GM12873 (cell line): Measurements from ENCODE around the gene POLN.

Experiments
- TF ChIP-seq, protein P1 (sequence below): IDR thresholded peaks from 2 replicates; pipeline ENCODE4 v1.5.1; 2012; ENCODE audit warnings: low read depth, mild to moderate bottlenecking, moderate library complexity, low read length, control low read depth; ENCODE audit not compliant: insufficient read depth; ENCODE audit errors: missing control alignments

POLN gene

DNA sequence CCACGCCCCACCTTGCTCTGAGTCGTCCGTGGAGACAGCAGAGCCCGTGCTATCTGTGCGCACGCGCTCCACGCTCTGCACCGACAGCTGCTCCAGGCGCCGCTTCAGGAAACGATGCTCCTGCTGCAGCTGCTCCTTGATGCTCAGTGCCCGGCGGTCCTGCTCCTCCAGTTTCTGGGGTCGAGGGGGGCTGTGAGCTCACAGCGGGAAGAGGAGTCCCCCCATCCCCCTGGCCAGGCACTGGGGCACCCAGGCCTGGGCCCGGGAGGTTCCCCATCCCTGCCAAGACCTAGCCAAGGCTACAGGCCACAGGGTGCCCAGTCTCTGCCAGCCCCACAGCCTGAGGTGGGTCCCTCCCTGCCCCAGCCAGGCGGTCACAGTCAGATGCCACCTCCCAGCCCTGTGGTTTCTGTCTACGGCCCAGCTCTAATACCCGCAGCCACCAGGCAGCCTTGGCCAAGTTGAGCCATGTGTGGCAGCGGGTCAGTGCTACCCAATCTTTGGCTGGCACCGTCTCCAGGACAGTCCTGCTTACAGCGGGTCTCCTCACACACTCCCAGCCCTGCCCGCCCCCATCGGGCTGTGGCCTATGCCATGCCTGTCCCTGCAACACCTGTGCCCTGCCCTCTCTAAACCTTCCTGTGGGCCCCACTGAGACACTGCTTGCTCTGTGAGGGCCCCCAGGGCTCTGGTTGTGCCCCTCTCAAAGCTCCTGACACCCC, 9.3 kb upstream of the POLN start:
- TF ChIP-seq, protein P1, sequence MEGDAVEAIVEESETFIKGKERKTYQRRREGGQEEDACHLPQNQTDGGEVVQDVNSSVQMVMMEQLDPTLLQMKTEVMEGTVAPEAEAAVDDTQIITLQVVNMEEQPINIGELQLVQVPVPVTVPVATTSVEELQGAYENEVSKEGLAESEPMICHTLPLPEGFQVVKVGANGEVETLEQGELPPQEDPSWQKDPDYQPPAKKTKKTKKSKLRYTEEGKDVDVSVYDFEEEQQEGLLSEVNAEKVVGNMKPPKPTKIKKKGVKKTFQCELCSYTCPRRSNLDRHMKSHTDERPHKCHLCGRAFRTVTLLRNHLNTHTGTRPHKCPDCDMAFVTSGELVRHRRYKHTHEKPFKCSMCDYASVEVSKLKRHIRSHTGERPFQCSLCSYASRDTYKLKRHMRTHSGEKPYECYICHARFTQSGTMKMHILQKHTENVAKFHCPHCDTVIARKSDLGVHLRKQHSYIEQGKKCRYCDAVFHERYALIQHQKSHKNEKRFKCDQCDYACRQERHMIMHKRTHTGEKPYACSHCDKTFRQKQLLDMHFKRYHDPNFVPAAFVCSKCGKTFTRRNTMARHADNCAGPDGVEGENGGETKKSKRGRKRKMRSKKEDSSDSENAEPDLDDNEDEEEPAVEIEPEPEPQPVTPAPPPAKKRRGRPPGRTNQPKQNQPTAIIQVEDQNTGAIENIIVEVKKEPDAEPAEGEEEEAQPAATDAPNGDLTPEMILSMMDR = no peak

DNA sequence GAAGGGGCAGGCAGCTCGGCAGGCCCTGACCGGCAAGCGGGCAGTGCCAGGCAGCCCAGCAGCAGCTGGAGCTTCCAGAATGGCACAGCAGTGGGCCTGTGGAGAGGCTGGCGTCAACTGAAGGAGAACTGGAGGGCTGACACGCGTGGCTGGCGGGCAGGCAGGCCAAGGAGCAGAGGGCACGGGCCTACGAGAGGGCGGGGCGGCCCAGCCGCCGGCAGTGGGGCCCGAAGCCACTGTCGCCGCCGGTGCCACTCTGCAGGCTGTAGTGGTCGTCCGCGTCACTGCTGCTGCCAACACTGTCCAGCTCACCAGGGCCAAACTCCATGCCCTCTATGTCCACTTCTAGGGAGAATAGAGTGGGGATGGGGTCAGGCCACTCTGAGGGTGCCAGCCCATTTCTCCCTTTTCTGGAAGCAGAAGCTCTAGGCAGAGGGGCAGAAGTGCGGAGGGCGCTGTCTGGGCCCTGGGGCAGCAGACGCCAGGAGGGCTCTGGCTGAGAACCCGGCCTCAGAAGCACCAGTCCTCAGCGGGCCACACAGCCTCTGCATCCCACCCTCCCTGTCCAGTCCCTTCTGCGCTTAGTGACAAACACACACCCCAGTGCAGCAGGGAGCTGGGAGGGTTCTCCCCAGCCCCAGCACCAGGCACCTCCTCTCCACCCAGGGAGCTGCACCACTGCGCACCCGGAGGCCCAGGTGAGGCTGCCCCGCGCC, 8.6 kb upstream of the POLN start:
- TF ChIP-seq, protein P1 = no peak

DNA sequence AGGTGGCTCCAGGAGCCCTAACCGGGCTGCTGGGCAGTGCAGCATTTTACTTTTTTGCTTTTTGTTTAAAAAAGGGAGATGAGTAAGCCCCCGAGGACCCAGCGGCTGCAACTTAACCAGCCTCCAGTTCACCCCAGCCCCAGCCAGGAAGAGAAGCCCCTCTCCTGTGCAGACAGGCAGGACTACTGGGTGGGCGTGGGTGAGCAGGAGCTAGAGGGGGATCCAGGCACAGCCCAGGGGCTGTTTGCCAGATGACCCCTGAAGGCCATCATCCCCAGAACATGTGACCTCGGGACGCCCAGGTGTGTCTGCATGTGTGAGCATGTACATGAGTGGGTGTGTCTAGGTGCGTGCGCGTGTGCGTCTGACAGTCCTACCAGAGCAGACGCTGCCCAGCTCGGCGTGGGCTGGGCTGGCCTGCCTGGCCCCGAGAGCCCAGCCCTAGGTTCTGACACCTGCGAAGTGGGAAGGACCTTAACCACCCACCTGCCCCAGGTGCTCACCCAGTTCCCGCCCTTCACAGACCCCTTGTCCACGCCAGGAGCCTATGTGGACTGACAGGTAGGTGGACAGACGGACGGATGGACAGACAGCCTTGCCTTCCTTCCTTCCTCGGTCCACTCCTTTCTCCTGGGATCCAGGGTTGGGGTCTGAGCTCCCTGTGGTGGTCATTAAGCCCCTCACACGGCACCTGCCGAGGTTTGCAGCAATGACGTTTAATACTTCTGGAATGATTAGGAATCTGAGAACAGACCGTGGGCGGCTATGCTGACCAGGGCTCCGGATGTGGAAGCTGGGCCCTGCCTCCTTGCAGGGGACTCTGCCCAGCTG, 7.8 kb upstream of the POLN start:
- TF ChIP-seq, protein P1 = no peak

DNA sequence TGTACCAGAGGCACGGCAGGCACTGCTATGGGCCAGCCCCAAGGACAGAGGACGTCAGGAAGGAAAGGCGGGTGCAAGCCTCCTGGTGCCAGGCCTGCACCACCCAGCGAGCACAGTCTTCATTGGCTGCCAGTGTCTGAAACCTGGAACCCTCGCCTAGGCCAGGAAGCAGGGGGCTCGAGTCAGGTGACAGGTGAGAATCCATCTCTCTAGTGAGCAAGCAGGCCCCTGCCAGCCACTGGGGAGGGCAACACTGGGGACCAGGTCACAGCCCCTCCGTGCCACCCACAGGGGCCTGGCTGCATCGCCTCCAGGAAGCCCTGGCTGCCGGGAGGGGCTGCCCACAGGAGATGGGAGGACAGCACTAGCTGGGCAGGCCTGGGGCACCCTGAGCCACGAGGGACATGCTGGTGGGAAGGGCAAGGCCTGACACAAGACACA, 6.9 kb upstream of the POLN start:
- TF ChIP-seq, protein P1 = no peak

DNA sequence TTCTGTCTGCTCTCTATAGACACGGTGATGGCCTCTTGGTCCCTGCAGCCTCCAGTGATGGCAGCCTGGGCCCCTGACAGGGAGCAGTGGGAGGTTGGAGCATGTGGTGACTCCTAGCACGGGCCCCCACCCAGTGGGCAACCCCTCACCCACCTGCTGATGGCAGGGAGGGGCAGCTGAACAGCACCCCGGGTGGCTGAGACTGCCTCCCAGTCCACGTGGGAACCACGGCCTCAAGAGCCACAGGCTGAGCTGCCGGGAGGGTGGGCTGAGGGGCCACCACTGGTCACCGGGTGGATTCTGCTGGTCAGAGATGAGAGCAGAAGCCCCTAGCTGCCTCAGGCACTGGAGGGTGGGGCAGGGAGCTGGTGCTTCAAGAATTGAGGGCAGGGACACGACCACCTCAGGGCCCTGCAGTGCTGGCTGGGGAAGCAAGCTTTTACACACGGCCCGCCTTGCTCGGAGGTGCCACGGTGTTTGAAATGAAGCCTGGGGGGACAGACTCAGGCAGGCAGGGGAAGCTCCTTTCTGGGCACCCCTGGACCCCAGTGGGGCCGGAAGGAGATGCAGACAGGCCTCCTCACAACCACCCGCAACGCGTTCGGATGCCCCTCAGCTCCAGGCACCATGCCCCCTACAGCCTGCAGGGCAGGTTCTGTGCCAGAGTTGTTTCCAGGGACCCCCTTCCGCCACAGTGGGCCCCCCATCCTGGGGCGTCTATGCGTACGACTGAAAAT, 6.3 kb upstream of the POLN start:
- TF ChIP-seq, protein P1 = no peak

DNA sequence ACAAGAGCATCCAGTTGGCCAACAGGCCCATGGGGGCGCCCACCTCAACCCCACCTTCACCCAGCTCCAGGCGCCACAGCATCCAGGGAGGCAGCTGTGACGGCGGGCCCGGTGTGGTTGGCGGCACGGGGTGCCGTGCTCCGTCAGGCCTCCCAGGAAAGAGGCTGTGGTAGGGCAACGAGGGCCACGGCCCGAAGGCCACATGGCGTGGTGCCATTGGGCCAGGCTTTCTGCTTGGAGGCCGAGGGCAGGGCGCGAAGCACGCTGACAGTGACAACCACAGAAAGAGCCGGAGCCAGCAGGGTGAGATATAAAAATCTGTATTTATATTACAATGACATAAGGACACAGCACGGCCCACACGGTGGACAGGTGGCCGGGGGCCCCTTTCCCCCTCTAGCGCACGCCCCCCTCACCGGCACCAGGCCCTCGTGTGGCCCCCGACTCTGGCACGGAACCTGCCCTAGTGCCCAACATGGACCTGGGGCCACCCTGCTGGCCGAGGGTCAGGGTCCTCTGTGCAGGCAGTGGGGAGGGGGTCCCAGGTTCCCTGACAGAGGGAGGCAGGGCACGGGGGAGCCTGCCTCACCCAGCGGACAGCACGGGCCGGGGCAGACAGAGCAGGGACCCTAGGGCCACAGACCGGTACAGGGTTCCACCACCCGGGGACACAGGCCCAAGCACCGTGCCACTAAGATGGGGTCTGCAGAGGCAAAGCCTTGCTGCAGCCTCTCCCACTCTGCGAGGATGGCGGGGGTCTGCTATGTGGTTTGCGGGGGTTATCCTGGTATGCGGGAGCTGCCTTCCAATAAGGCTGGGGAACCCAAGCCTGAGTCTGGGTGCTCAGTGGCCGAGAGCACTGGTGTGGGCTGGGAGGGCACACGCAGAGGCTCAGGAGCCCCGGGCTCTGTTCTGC, 5.5 kb upstream of the POLN start:
- TF ChIP-seq, protein P1 = no peak
